ENCODE results near the gene CTDNEP1.

The CTDNEP1 gene

GRCh38 chr17:7251661-7252175 lies at the start of gene CTDNEP1:
Gene CTDNEP1, minus strand, starts transcription at chr17:7251734. Its CDS starts 438 bp downstream, at chr17:7251296.
- H3K4me3 ChIP-seq (ENCODE audit: low read depth, low read length) = peak within 1 kb of the TSS; percentile 89
- peak within 1 kb of the TSS; percentile 90 for H3K27ac ChIP-seq (ENCODE audit: low read depth, low read length)
- H3K9ac ChIP-seq (ENCODE audit: low read length) = peak within 1 kb of the TSS; percentile 90
- no peaks in the 10 kb centered on the region for H3K27me3 ChIP-seq (ENCODE audit: control insufficient read depth, insufficient read depth, low read length)
- H3K9me3 ChIP-seq (ENCODE audit: control insufficient read depth, insufficient read depth, low read depth, low read length) = no peaks in the 10 kb centered on the region
- H3K4me1 ChIP-seq (ENCODE audit: control insufficient read depth, insufficient read depth, low read length) = peaks cover 12% of the 10 kb centered on the region; the same call in 1 of the 2 replicates
- peaks cover 30% of the 10 kb centered on the region for H3K36me3 ChIP-seq (ENCODE audit: control insufficient read depth, insufficient read depth, low read length)

GRCh38 chr17:7296189-7296861 lies 44.8 kb upstream of the CTDNEP1 start:
- H3K27ac ChIP-seq (ENCODE audit: low read depth, low read length) = no peak overlapping the region
- H3K9me3 ChIP-seq (ENCODE audit: control insufficient read depth, insufficient read depth, low read depth, low read length) = no peaks in the 10 kb centered on the region
- H3K4me3 ChIP-seq (ENCODE audit: low read depth, low read length) = peak overlapping the region; percentile 15
- peaks cover 29% of the 10 kb centered on the region for H3K27me3 ChIP-seq (ENCODE audit: control insufficient read depth, insufficient read depth, low read length)
- peaks cover 18% of the 10 kb centered on the region for H3K4me1 ChIP-seq (ENCODE audit: control insufficient read depth, insufficient read depth, low read length)
- no peaks in the 10 kb centered on the region for H3K36me3 ChIP-seq (ENCODE audit: control insufficient read depth, insufficient read depth, low read length)
- H3K9ac ChIP-seq (ENCODE audit: low read length) = no peak overlapping the region

GRCh38 chr17:7295230-7296180 lies 44.0 kb upstream of the CTDNEP1 start:
- peak overlapping the region; percentile 83 for H3K4me3 ChIP-seq (ENCODE audit: low read depth, low read length)
- H3K4me1 ChIP-seq (ENCODE audit: control insufficient read depth, insufficient read depth, low read length) = peaks cover 18% of the 10 kb centered on the region
- H3K9me3 ChIP-seq (ENCODE audit: control insufficient read depth, insufficient read depth, low read depth, low read length) = no peaks in the 10 kb centered on the region
- peaks cover 29% of the 10 kb centered on the region for H3K27me3 ChIP-seq (ENCODE audit: control insufficient read depth, insufficient read depth, low read length)
- H3K27ac ChIP-seq (ENCODE audit: low read depth, low read length) = no peak overlapping the region
- H3K36me3 ChIP-seq (ENCODE audit: control insufficient read depth, insufficient read depth, low read length) = 0 out of 2 replicates have a peak, but pooled peaks cover 2% of the 10 kb centered on the region
- peak overlapping the region; percentile 51 for H3K9ac ChIP-seq (ENCODE audit: low read length)

- Histone ChIP-seq H3K9me3 (ENCODE audit: control insufficient read depth, insufficient read depth, low read depth, low read length) (no peaks in the 10 kb centered on the region), H3K36me3 (ENCODE audit: control insufficient read depth, insufficient read depth, low read length) (0 out of 2 replicates have a peak, but pooled peaks cover 2% of the 10 kb centered on the region), H3K9ac (ENCODE audit: low read length) (peak within 1 kb of the TSS; percentile 51), H3K27me3 (ENCODE audit: control insufficient read depth, insufficient read depth, low read length) (peaks cover 26% of the 10 kb centered on the region), H3K4me3 (ENCODE audit: low read depth, low read length) (peak within 1 kb of the TSS; percentile 83), H3K27ac (ENCODE audit: low read depth, low read length) (no peak within 1 kb of the TSS; the same call in 1 of the 2 replicates), H3K4me1 (ENCODE audit: control insufficient read depth, insufficient read depth, low read length) (peaks cover 18% of the 10 kb centered on the region)
Observed at GRCh38 chr17:7294614-7295153, 43.1 kb upstream of the CTDNEP1 start, which contains the start of gene YBX2. Gene YBX2, minus strand, starts transcription at chr17:7294639. Its CDS starts 139 bp downstream, at chr17:7294500.

- no peak overlapping the region for H3K9ac ChIP-seq (ENCODE audit: low read length)
Observed at GRCh38 chr17:7293816-7294613, 42.5 kb upstream of the CTDNEP1 start.

GRCh38 chr17:7293159-7293558 lies 41.6 kb upstream of the CTDNEP1 start:
- Histone ChIP-seq H3K36me3 (ENCODE audit: control insufficient read depth, insufficient read depth, low read length) (0 out of 2 replicates have a peak, but pooled peaks cover 2% of the 10 kb centered on the region), H3K4me3 (ENCODE audit: low read depth, low read length) (peak overlapping the region; percentile 46; the same call in 1 of the 2 replicates), H3K27ac (ENCODE audit: low read depth, low read length) (no peak overlapping the region), H3K27me3 (ENCODE audit: control insufficient read depth, insufficient read depth, low read length) (peaks cover 23% of the 10 kb centered on the region), H3K9me3 (ENCODE audit: control insufficient read depth, insufficient read depth, low read depth, low read length) (no peaks in the 10 kb centered on the region), H3K4me1 (ENCODE audit: control insufficient read depth, insufficient read depth, low read length) (peaks cover 18% of the 10 kb centered on the region), H3K9ac (ENCODE audit: low read length) (no peak overlapping the region)

More at GRCh38 chr17:7293816-7294613, 42.5 kb upstream of the CTDNEP1 start:
- 0 out of 2 replicates have a peak, but pooled peaks cover 2% of the 10 kb centered on the region for H3K36me3 ChIP-seq (ENCODE audit: control insufficient read depth, insufficient read depth, low read length)
- peaks cover 25% of the 10 kb centered on the region for H3K27me3 ChIP-seq (ENCODE audit: control insufficient read depth, insufficient read depth, low read length)
- H3K4me1 ChIP-seq (ENCODE audit: control insufficient read depth, insufficient read depth, low read length) = peaks cover 18% of the 10 kb centered on the region
- no peak overlapping the region; the same call in 1 of the 2 replicates for H3K27ac ChIP-seq (ENCODE audit: low read depth, low read length)
- H3K9me3 ChIP-seq (ENCODE audit: control insufficient read depth, insufficient read depth, low read depth, low read length) = no peaks in the 10 kb centered on the region
- H3K4me3 ChIP-seq (ENCODE audit: low read depth, low read length) = peak overlapping the region; percentile 46

- peaks cover 22% of the 10 kb centered on the region for H3K27me3 ChIP-seq (ENCODE audit: control insufficient read depth, insufficient read depth, low read length)
Observed at GRCh38 chr17:7292729-7293128, 41.2 kb upstream of the CTDNEP1 start.

GRCh38 chr17:7292194-7292593 lies 40.7 kb upstream of the CTDNEP1 start:
- Histone ChIP-seq H3K9ac (ENCODE audit: low read length) (no peak overlapping the region), H3K27ac (ENCODE audit: low read depth, low read length) (no peak overlapping the region), H3K4me1 (ENCODE audit: control insufficient read depth, insufficient read depth, low read length) (peaks cover 18% of the 10 kb centered on the region), H3K36me3 (ENCODE audit: control insufficient read depth, insufficient read depth, low read length) (peaks cover 10% of the 10 kb centered on the region; the same call in 1 of the 2 replicates), H3K9me3 (ENCODE audit: control insufficient read depth, insufficient read depth, low read depth, low read length) (no peaks in the 10 kb centered on the region), H3K27me3 (ENCODE audit: control insufficient read depth, insufficient read depth, low read length) (peaks cover 22% of the 10 kb centered on the region), H3K4me3 (ENCODE audit: low read depth, low read length) (no peak overlapping the region)

More at GRCh38 chr17:7292729-7293128, 41.2 kb upstream of the CTDNEP1 start:
- Histone ChIP-seq H3K36me3 (ENCODE audit: control insufficient read depth, insufficient read depth, low read length) (peaks cover 5% of the 10 kb centered on the region; the same call in 1 of the 2 replicates), H3K9ac (ENCODE audit: low read length) (no peak overlapping the region), H3K4me3 (ENCODE audit: low read depth, low read length) (no peak overlapping the region), H3K9me3 (ENCODE audit: control insufficient read depth, insufficient read depth, low read depth, low read length) (no peaks in the 10 kb centered on the region), H3K27ac (ENCODE audit: low read depth, low read length) (no peak overlapping the region), H3K4me1 (ENCODE audit: control insufficient read depth, insufficient read depth, low read length) (peaks cover 18% of the 10 kb centered on the region)

- Histone ChIP-seq H3K9ac (ENCODE audit: low read length) (no peak overlapping the region), H3K27me3 (ENCODE audit: control insufficient read depth, insufficient read depth, low read length) (peaks cover 12% of the 10 kb centered on the region), H3K27ac (ENCODE audit: low read depth, low read length) (no peak overlapping the region), H3K36me3 (ENCODE audit: control insufficient read depth, insufficient read depth, low read length) (peaks cover 20% of the 10 kb centered on the region; the same call in 1 of the 2 replicates), H3K4me1 (ENCODE audit: control insufficient read depth, insufficient read depth, low read length) (peaks cover 18% of the 10 kb centered on the region), H3K4me3 (ENCODE audit: low read depth, low read length) (no peak overlapping the region), H3K9me3 (ENCODE audit: control insufficient read depth, insufficient read depth, low read depth, low read length) (no peaks in the 10 kb centered on the region)
Observed at GRCh38 chr17:7290685-7291084, 39.2 kb upstream of the CTDNEP1 start.

GRCh38 chr17:7290166-7290565 lies 38.6 kb upstream of the CTDNEP1 start:
- Histone ChIP-seq H3K27me3 (ENCODE audit: control insufficient read depth, insufficient read depth, low read length) (peaks cover 7% of the 10 kb centered on the region; the same call in 1 of the 2 replicates), H3K36me3 (ENCODE audit: control insufficient read depth, insufficient read depth, low read length) (peaks cover 23% of the 10 kb centered on the region), H3K4me3 (ENCODE audit: low read depth, low read length) (no peak overlapping the region), H3K9ac (ENCODE audit: low read length) (no peak overlapping the region), H3K27ac (ENCODE audit: low read depth, low read length) (no peak overlapping the region), H3K9me3 (ENCODE audit: control insufficient read depth, insufficient read depth, low read depth, low read length) (no peaks in the 10 kb centered on the region), H3K4me1 (ENCODE audit: control insufficient read depth, insufficient read depth, low read length) (peaks cover 18% of the 10 kb centered on the region)

Data from HUES6 (cell line).